Keratinocyte (primary cell): ENCODE results near the gene TBC1D22B. TPM values are rescaled to one million over a fixed set of nuclear protein-coding genes. Genes with fewer than 3 reads are reported as not detected.
A peak's percentile ranks its signal among the peaks of the same experiment; 100 is the strongest.

Experiments
- DNase-seq: peaks from one replicate; pipeline ENCODE4 v3.0.0-alpha.2; 2011; ENCODE audit warnings: low read depth, missing footprints, low spot score
- FAIRE-seq: peaks from 2 replicates; lab custom pipeline; 2011; peaks lifted over from hg19 to GRCh38; lab: Jason Lieb, UNC
- H2AFZ ChIP-seq: 2 replicates; pipeline ENCODE4 v1.6.0; 2012; ENCODE audit warnings: low read length, control low read depth, inconsistent platforms; ENCODE audit not compliant: control insufficient read depth
- H3K27ac ChIP-seq: 2 replicates; pipeline ENCODE4 v1.5.1; 2011; ENCODE audit warnings: low read length; ENCODE audit not compliant: control insufficient read depth, insufficient read depth
- H3K27me3 ChIP-seq: 3 replicates; pipeline ENCODE4 v1.6.0; 2011; ENCODE audit warnings: low read length; ENCODE audit not compliant: control insufficient read depth, insufficient read depth; ENCODE audit errors: extremely low read depth
- H3K36me3 ChIP-seq, 2 experiments: 2 replicates in 1 of 2; 3 replicates in 1 of 2; pipeline ENCODE4 v1.5.1; 2011; ENCODE audit warnings: low read length in 2 of 2, mild to moderate bottlenecking in 1 of 2; ENCODE audit not compliant: control insufficient read depth in 2 of 2, insufficient read depth in 2 of 2; ENCODE audit errors: extremely low read depth in 1 of 2
- H3K4me1 ChIP-seq: 3 replicates; pipeline ENCODE4 v1.5.1; 2011; ENCODE audit warnings: low read length; ENCODE audit not compliant: control insufficient read depth, insufficient read depth; ENCODE audit errors: extremely low read depth
- H3K4me2 ChIP-seq: 3 replicates; pipeline ENCODE4 v1.6.0; 2011; ENCODE audit warnings: low read depth, low read length; ENCODE audit not compliant: control insufficient read depth, insufficient read depth; ENCODE audit errors: extremely low read depth
- H3K4me3 ChIP-seq, 3 experiments: fragments of 200-600 bp in 1 of 3; sonication (generic) in 1 of 3; 2 replicates in 2 of 3; 3 replicates in 1 of 3; pipeline ENCODE4 v1.5.1; 2011 to 2016; ENCODE audit warnings: low read length in 3 of 3, mild to moderate bottlenecking in 3 of 3, control low read depth in 2 of 3, inconsistent platforms in 1 of 3, low read depth in 1 of 3, mixed read lengths in 1 of 3, mixed run types in 1 of 3, moderate library complexity in 1 of 3; ENCODE audit not compliant: control insufficient read depth in 2 of 3, insufficient read depth in 2 of 3; ENCODE audit errors: extremely low read depth in 1 of 3
- H3K79me2 ChIP-seq: 2 replicates; pipeline ENCODE4 v1.6.0; 2012; ENCODE audit warnings: low read length; ENCODE audit not compliant: control insufficient read depth, insufficient read depth
- H3K9ac ChIP-seq: 3 replicates; pipeline ENCODE4 v1.6.0; 2011; ENCODE audit warnings: low read length; ENCODE audit not compliant: control insufficient read depth, insufficient read depth; ENCODE audit errors: extremely low read depth
- H3K9me1 ChIP-seq: 3 replicates; pipeline ENCODE4 v1.6.0; 2011; ENCODE audit warnings: low read length; ENCODE audit not compliant: control insufficient read depth, insufficient read depth; ENCODE audit errors: extremely low read depth
- H3K9me3 ChIP-seq: 2 replicates; pipeline ENCODE4 v1.5.1; 2012; ENCODE audit warnings: low read depth, low read length; ENCODE audit not compliant: control insufficient read depth
- H4K20me1 ChIP-seq: 3 replicates; pipeline ENCODE4 v1.6.0; 2011; ENCODE audit warnings: low read length; ENCODE audit not compliant: control insufficient read depth, insufficient read depth; ENCODE audit errors: extremely low read depth
- CTCF ChIP-seq, 3 experiments: IDR thresholded peaks in 1 of 3; conservative IDR thresholded peaks in 1 of 3; optimal IDR thresholded peaks in 1 of 3; 2 replicates in 2 of 3; 3 replicates in 1 of 3; pipeline versions ENCODE3 to v1.5.1; 2011; ENCODE audit warnings: low read length in 3 of 3, mild to moderate bottlenecking in 3 of 3, moderate library complexity in 2 of 3, control low read depth in 1 of 3, inconsistent platforms in 1 of 3; ENCODE audit not compliant: insufficient read depth in 2 of 3; ENCODE audit errors: extremely low read depth in 1 of 3
- EZH2 ChIP-seq: IDR thresholded peaks from one replicate; pipeline ENCODE4 v1.6.1; 2012; ENCODE audit warnings: inconsistent platforms, mild to moderate bottlenecking, low read length, moderate library complexity
- dilution Hi-C: fragments of 300-500 bp; cut with MboI; formaldehyde crosslinking; loops from one replicate; pipeline ENCODE4 v1.7.0; 2020; ENCODE audit warnings: low sequenced_read_pairs; ENCODE audit not compliant: extremely low pct_ligation_motif_present
- polyA minus RNA-seq, 3 experiments: library from RNA; depleted of rRNA, polyadenylated mRNA; stranded (reverse); fragments of >200 nt; gene quantifications; 1 replicate in 1 of 3; 2 replicates in 1 of 3; 3 replicates in 1 of 3; pipeline ENCODE4 v1.2.3, GENCODE V29; 2011
- polyA plus RNA-seq, 5 experiments: library from polyadenylated mRNA; depleted of rRNA in 3 of 5; stranded (reverse) in 3 of 5; stranded (forward) in 1 of 5; unstranded in 1 of 5; fragments of >200 nt; gene quantifications; 1 replicate in 1 of 5; 2 replicates in 3 of 5; 3 replicates in 1 of 5; pipeline versions ENCODE4 v1.2.1 to v1.2.3, GENCODE V29; 2011 to 2012; ENCODE audit warnings: missing spikeins in 2 of 5, low read depth in 1 of 5, low replicate concordance in 1 of 5

The TBC1D22B gene
- polyA plus RNA-seq, result 5.3 to 7.3 TPM (median 5.9 TPM) in 3 replicates
- 6.8 TPM for polyA plus RNA-seq (2011; ENCODE audit: low read depth)
- 7.3 TPM in 2 replicates for polyA plus RNA-seq (2011; cell fraction: cytosol; rRNA removed)
- polyA plus RNA-seq (2011; cell fraction: nucleus; rRNA removed), result 8.6 and 9.5 TPM in 2 replicates
- polyA plus RNA-seq (2012; ENCODE audit: low replicate concordance), result 6.6 and 10.7 TPM in 2 replicates
- 5.0 to 6.8 TPM (median 5.0 TPM) in 3 replicates for polyA minus RNA-seq
- 3.1 TPM for polyA minus RNA-seq (2011; cell fraction: cytosol; rRNA and poly(A)+ RNA removed)
- polyA minus RNA-seq (2011; cell fraction: nucleus; rRNA and poly(A)+ RNA removed), result 4.9 and 6.2 TPM in 2 replicates

- TF ChIP-seq EZH2, result no peak
- no peak for TF ChIP-seq CTCF (optimal IDR thresholded peaks at IDR 0.05 in 1 of 3, IDR thresholded peaks at IDR 0.05 in 1 of 3, conservative IDR thresholded peaks at IDR 0.05 in 1 of 3; ENCODE audit: extremely low read depth in 1 of 3, insufficient read depth in 2 of 3, low read length in 3 of 3)
- Histone ChIP-seq H3K9me3 (no peaks in the 10 kb centered on the region), H2AFZ (peak within 1 kb of the TSS; percentile 94), H3K9me1 (peaks cover 3% of the 10 kb centered on the region), H3K27ac (peak within 1 kb of the TSS; percentile 97), H3K36me3 (peaks cover 0 to 4% of the 10 kb centered on the region in 2 experiments), H3K4me2 (peak within 1 kb of the TSS; percentile 96), H3K4me1 (peaks cover 25% of the 10 kb centered on the region), H3K9ac (peak within 1 kb of the TSS; percentile 98), H4K20me1 (no peaks in the 10 kb centered on the region), H3K27me3 (no peaks in the 10 kb centered on the region), H3K4me3 (peak within 1 kb of the TSS; percentile 76 to 96 (median 79)), H3K79me2 (peaks cover 44% of the 10 kb centered on the region)
- FAIRE-seq (peak; percentile 93), DNase-seq (peak; percentile 68)
- dilution Hi-C loops, result no loop called here
Measured at GRCh38 chr6:37257634-37258404, at the start of gene TBC1D22B, which contains the start of gene TMEM217. Gene TBC1D22B (plus strand): TSS chr6:37257772. CDS start chr6:37257918, 146 bp downstream. Gene TMEM217 (minus strand): TSS chr6:37258144. CDS start chr6:37219030, 39,114 bp downstream.

GRCh38 chr6:37207903-37208456 is 49.6 kb upstream of the TBC1D22B start:
- dilution Hi-C loops, result no loop called here
- Histone ChIP-seq H3K4me3 (no peak overlapping the region), H3K4me2 (no peak overlapping the region), H3K27ac (no peak overlapping the region), H3K36me3 (no peaks in the 10 kb centered on the region), H3K9me3 (no peaks in the 10 kb centered on the region), H3K4me1 (peaks cover 5% of the 10 kb centered on the region), H3K79me2 (no peaks in the 10 kb centered on the region), H3K27me3 (no peaks in the 10 kb centered on the region), H3K9ac (no peak overlapping the region), H2AFZ (no peak overlapping the region), H4K20me1 (no peaks in the 10 kb centered on the region), H3K9me1 (no peaks in the 10 kb centered on the region)
- DNase-seq, result peak; percentile 73
- TF ChIP-seq EZH2 (no peak), CTCF (optimal IDR thresholded peaks at IDR 0.05 in 1 of 3, IDR thresholded peaks at IDR 0.05 in 1 of 3, conservative IDR thresholded peaks at IDR 0.05 in 1 of 3; ENCODE audit: extremely low read depth in 1 of 3, insufficient read depth in 2 of 3, low read length in 3 of 3) (peak; percentile 93 to 97 (median 94))
- FAIRE-seq, result no peak
